ENCODE data around the gene PDE8A.
"Not testable (repeated sequence)": the region's sequence is repeated elsewhere in the genome, so short reads cannot be mapped to it uniquely, and the experiment has no call there.

Gene PDE8A

GRCh38 chr15:85141726-85142125, 160.1 kb downstream of the PDE8A start:
- DNase-seq = no peak

- no peak for DNase-seq
These were observed 160.7 kb downstream of the PDE8A start for GRCh38 chr15:85142312-85142711.

GRCh38 chr15:85149465-85150129, 167.9 kb downstream of the PDE8A start:
- no peak for DNase-seq

- DNase-seq = no peak
These were observed 168.4 kb downstream of the PDE8A start for GRCh38 chr15:85150130-85150480.

GRCh38 chr15:85151145-85151544, 169.5 kb downstream of the PDE8A start:
- no peak for DNase-seq

GRCh38 chr15:85151861-85152260, 170.2 kb downstream of the PDE8A start:
- no peak for DNase-seq

- peak; percentile 4 for DNase-seq
These were observed 172.4 kb downstream of the PDE8A start for GRCh38 chr15:85154061-85154460.

GRCh38 chr15:85155360-85155759, 173.7 kb downstream of the PDE8A start:
- no peak for DNase-seq

- no peak for DNase-seq
These were observed 174.2 kb downstream of the PDE8A start for GRCh38 chr15:85155857-85156256.

- no peak for DNase-seq
These were observed 175.7 kb downstream of the PDE8A start for GRCh38 chr15:85157344-85157743.

- no peak for DNase-seq
These were observed 180.6 kb downstream of the PDE8A start for GRCh38 chr15:85162237-85162636.

- no peak for DNase-seq
These were observed 183.3 kb downstream of the PDE8A start for GRCh38 chr15:85164841-85165466.

GRCh38 chr15:85167568-85167967, 185.9 kb downstream of the PDE8A start:
- DNase-seq = no peak

GRCh38 chr15:85168642-85169173, 187.1 kb downstream of the PDE8A start:
- no peak for DNase-seq

- DNase-seq = no peak
These were observed 190.1 kb downstream of the PDE8A start for GRCh38 chr15:85171736-85172135.

GRCh38 chr15:85172846-85173490, 191.3 kb downstream of the PDE8A start:
- DNase-seq = no peak

- DNase-seq = not testable (repeated sequence)
These were observed 192.0 kb downstream of the PDE8A start for GRCh38 chr15:85173630-85174029.

GRCh38 chr15:85174521-85174920, 192.9 kb downstream of the PDE8A start:
- DNase-seq = no peak

GRCh38 chr15:85177042-85177515, 195.4 kb downstream of the PDE8A start:
- not testable (repeated sequence) for DNase-seq

GRCh38 chr15:85178308-85178707, 196.7 kb downstream of the PDE8A start:
- no peak for DNase-seq

- DNase-seq = no peak
These were observed 198.0 kb downstream of the PDE8A start for GRCh38 chr15:85179700-85180099.

- not testable (repeated sequence) for DNase-seq
These were observed 203.7 kb downstream of the PDE8A start for GRCh38 chr15:85185350-85185749.

- DNase-seq = not testable (repeated sequence)
These were observed 206.5 kb downstream of the PDE8A start for GRCh38 chr15:85188171-85188577.

All from suppressor macrophage treated with lipopolysaccharide for 4 hours (primary cell).